BLaER1 treated with 17β-estradiol and CSF1 and Interleukin-3, amounts not matched to agents 10 nM and 100 nM (cell line): ENCODE results near the gene SP1.
"Not testable (repeated sequence)": the region's sequence is repeated elsewhere in the genome, so short reads cannot be mapped to it uniquely, and the experiment has no call there.

Source experiments
- H3K27ac ChIP-seq, 11 experiments: shearing (Covaris generic); formaldehyde crosslinking; 2 replicates each; pipeline ENCODE4 v1.8.1; 2022
- H3K27me3 ChIP-seq, 11 experiments: shearing (Covaris generic); formaldehyde crosslinking; 2 replicates each; pipeline ENCODE4 v1.8.1; 2022
- H3K36me3 ChIP-seq, 11 experiments: shearing (Covaris generic); formaldehyde crosslinking; 2 replicates each; pipeline ENCODE4 v1.8.1; 2022
- H3K4me1 ChIP-seq, 10 experiments: shearing (Covaris generic); formaldehyde crosslinking; 2 replicates each; pipeline ENCODE4 v1.8.1; 2022
- H3K4me2 ChIP-seq, 11 experiments: shearing (Covaris generic); formaldehyde crosslinking; 2 replicates each; pipeline ENCODE4 v1.8.1; 2022
- H3K4me3 ChIP-seq, 10 experiments: shearing (Covaris generic); formaldehyde crosslinking; 2 replicates each; pipeline ENCODE4 v1.8.1; 2022
- H3K9ac ChIP-seq, 11 experiments: shearing (Covaris generic); formaldehyde crosslinking; 2 replicates each; pipeline ENCODE4 v1.8.1; 2022
- H3K9me3 ChIP-seq, 11 experiments: shearing (Covaris generic); formaldehyde crosslinking; replicated peaks in 1 of 11; 2 replicates each; pipeline ENCODE4 v1.8.1; 2022
- H4K20me1 ChIP-seq, 11 experiments: shearing (Covaris generic); formaldehyde crosslinking; 2 replicates each; pipeline ENCODE4 v1.8.1; 2022
- Cebpa-rat ChIP-seq, 11 experiments: shearing (Covaris generic); IDR thresholded peaks; 2 replicates each; pipeline ENCODE4 v1.8.1; 2022

SP1 gene

DNA sequence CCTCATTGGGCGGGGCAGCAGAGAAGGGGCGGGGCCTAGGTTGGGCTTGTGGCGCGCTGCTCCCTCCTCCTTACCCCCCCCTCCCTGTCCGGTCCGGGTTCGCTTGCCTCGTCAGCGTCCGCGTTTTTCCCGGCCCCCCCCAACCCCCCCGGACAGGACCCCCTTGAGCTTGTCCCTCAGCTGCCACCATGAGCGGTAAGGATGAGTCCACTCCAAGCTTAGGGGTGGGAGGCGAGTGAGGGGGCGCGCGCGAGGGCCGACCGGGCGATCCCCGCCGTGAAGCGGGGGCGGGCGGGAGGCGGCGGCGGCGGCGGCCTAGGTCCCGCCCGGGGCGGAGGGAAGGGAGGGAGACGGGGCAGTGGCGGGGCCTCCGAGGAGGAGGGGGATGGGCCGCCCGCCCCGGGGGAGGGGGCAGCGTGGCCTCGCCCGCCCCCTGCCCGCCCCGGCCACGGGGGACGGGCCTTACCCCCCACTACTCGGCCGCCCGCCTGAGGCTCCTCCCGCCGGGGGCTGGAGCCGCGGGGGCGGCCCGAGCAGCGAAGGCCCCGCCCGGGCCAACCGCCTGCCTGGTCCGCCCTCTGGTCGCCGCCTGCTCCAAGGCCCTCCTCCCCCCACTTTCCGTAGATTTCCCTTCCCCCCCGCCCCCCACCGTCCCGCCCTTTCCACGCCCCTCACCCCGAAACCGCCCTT, at the start of gene SP1:
TSS of gene SP1 (plus strand) at position 73 of the 690 bp plus-strand sequence. CDS start at position 189, 116 bp downstream.
- H3K27me3 ChIP-seq, result no peaks in the 10 kb centered on the region
- peaks cover 52 to 62% (median 57%) of the 10 kb centered on the region in 10 experiments for H3K4me1 ChIP-seq
- peak within 1 kb of the TSS; percentile 61 to 78 (median 68) for H3K4me3 ChIP-seq
- TF ChIP-seq Cebpa-rat (IDR thresholded peaks at IDR 0.05), result no peak
- peak within 1 kb of the TSS; percentile 87 to 97 (median 93) for H3K27ac ChIP-seq
- H3K9me3 ChIP-seq, result no peaks in the 10 kb centered on the region
- peaks cover 28 to 44% (median 34%) of the 10 kb centered on the region in 11 experiments; a peak in 21 of 22 replicates for H4K20me1 ChIP-seq
- peak within 1 kb of the TSS; percentile 88 to 97 (median 93) for H3K9ac ChIP-seq
- H3K36me3 ChIP-seq, result peaks cover 31 to 41% (median 35%) of the 10 kb centered on the region in 11 experiments
- peak within 1 kb of the TSS; percentile 78 to 96 (median 91) for H3K4me2 ChIP-seq

DNA sequence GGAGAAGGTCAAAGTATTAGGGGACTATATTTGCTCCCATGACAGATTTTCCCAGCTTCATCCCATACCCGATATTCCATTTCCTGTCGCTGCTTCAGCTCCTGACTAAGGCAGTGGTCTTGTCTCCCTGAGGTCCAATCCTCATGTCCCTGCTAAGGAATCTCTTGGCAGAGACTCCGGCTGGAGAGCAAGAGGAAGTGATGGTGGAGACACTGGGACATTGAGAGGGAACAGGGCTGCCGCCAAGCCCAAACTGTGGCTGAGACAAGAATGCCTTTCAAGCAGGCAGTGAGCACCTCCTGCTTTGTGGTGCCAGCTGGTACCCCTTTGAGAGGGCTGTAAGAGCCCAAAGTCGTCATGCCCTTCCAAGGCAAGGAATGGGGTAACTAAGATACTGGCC, 49.3 kb upstream of the SP1 start:
- Histone ChIP-seq H3K4me2 (no peak overlapping the region), H4K20me1 (peaks cover 0 to 1% (median 0%) of the 10 kb centered on the region in 11 experiments; a peak in 1 of 22 replicates), H3K27ac (no peak overlapping the region), H3K9ac (no peak overlapping the region), H3K36me3 (no peaks in the 10 kb centered on the region), H3K9me3 (no peaks in the 10 kb centered on the region), H3K4me3 (no peak overlapping the region), H3K27me3 (peaks cover 27 to 50% (median 44%) of the 10 kb centered on the region in 11 experiments), H3K4me1 (peaks cover 20 to 44% (median 33%) of the 10 kb centered on the region in 10 experiments)
- TF ChIP-seq Cebpa-rat (IDR thresholded peaks at IDR 0.05), result no peak

DNA sequence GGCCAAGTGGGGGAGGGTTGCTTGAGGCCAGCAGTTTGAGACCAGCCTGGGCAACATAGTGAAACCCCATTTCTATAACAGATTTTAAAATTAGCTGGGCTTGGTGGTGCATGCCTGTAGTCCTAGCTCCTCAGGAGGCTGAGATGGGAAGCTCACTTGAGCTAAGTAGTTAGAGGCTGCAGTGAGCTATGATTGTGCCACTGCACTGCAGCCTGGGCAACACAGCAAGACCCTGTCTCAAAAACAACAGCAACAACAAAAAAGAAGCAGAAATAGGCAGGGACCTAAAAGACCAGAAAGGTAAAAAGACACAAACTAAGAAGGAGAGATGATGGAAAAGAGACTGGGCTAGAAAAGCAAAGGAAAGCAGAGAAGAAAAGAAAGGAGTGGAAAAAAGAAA, 47.6 kb upstream of the SP1 start:
- Histone ChIP-seq H3K27me3 (peaks cover 29 to 51% (median 44%) of the 10 kb centered on the region in 11 experiments), H3K27ac (peak overlapping the region in 1 of 11 experiments; percentile 36; a peak in 1 of 22 replicates), H3K4me1 (peaks cover 27 to 48% (median 39%) of the 10 kb centered on the region in 10 experiments), H3K4me2 (peak overlapping the region; percentile 71 to 88 (median 84)), H4K20me1 (peaks cover 0 to 11% (median 0%) of the 10 kb centered on the region in 11 experiments; a peak in 3 of 22 replicates), H3K9ac (peak overlapping the region in 9 of 11 experiments; percentile 12 to 68 (median 55); a peak in 10 of 22 replicates)
- not testable (repeated sequence) for H3K4me3 ChIP-seq, H3K36me3 ChIP-seq, H3K9me3 ChIP-seq

DNA sequence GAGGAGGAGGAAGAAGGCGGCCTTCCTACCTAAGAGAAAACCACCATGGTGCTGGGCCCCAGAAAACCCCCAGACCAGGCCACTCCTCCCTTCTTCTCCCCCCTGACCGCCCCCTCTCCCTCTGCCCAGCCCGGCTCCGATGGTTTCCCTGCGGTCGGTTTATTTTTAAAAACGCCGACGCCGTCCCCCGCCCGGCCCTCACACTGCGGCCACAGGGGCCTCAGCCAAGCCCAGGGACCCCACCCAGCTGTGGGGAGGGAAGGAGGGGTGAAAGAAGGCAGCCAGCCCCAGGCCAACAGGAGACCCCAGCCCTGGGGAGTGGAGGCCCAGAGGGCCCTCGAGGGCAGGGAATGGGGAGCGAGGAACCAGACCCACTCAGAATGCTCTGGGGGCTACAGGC, 47.2 kb upstream of the SP1 start:
- TF ChIP-seq Cebpa-rat (IDR thresholded peaks at IDR 0.05), result no peak
- H3K4me2 ChIP-seq, result peak overlapping the region; percentile 71 to 88 (median 84)
- H3K9ac ChIP-seq, result peak overlapping the region; percentile 12 to 68 (median 54); a peak in 15 of 22 replicates
- peaks cover 27 to 52% (median 41%) of the 10 kb centered on the region in 10 experiments for H3K4me1 ChIP-seq
- peaks cover 0 to 11% (median 0%) of the 10 kb centered on the region in 11 experiments; a peak in 3 of 22 replicates for H4K20me1 ChIP-seq
- H3K36me3 ChIP-seq, result no peaks in the 10 kb centered on the region
- H3K9me3 ChIP-seq, result no peaks in the 10 kb centered on the region
- peak overlapping the region in 2 of 10 experiments; percentile 18 to 27; a peak in 2 of 20 replicates for H3K4me3 ChIP-seq
- peak overlapping the region in 4 of 11 experiments; percentile 36 to 61 (median 53); a peak in 10 of 22 replicates for H3K27ac ChIP-seq
- H3K27me3 ChIP-seq, result peaks cover 33 to 55% (median 48%) of the 10 kb centered on the region in 11 experiments

DNA sequence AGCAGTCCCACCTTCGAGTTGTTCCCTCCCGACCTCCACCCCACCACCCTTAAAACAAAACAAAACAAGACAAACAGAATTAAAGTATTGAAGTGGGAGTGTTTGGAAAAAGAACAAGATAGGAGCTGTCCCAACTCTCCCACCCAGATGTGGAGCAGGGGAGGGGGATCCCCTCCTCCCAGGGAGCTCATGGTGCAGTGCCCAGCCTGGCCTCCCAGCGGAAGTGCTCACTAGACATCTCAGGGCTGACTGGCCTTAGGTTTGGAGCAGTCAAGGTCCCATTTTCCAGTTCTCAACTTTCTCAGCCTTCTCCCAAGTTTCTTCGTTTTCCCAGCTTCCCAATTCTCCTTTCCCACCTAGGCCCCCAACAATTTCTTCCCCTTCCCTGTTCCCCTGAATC, 46.7 kb upstream of the SP1 start:
- TF ChIP-seq Cebpa-rat (IDR thresholded peaks at IDR 0.05), result no peak

DNA sequence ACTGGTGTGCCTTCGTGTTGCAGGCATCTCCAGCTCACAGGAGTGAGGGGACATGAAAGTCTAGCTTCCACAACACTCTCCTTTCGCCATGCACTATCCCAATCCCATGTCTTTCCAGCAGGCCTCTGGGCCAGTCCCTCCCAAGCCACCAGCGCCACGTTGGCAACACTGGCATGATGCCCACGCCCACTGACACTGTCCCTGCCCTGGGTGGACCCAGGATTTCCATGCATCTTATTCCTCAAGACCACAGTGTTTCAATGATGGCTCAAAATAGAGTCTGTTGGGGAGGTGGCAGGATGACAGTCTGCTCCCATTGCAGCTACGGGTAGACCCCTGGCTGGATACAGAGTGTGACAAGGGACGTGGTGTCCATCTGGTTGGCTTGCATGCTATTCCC, 46.1 kb upstream of the SP1 start:
- peak overlapping the region in 9 of 11 experiments; percentile 71 to 88 (median 85); a peak in 15 of 22 replicates for H3K4me2 ChIP-seq
- peaks cover 27 to 63% (median 51%) of the 10 kb centered on the region in 10 experiments for H3K4me1 ChIP-seq
- TF ChIP-seq Cebpa-rat (IDR thresholded peaks at IDR 0.05), result no peak
- H3K36me3 ChIP-seq, result no peaks in the 10 kb centered on the region
- peaks cover 43 to 66% (median 58%) of the 10 kb centered on the region in 11 experiments for H3K27me3 ChIP-seq
- H4K20me1 ChIP-seq, result peaks cover 0 to 11% (median 0%) of the 10 kb centered on the region in 11 experiments; a peak in 3 of 22 replicates
- no peaks in the 10 kb centered on the region for H3K9me3 ChIP-seq
- no peak overlapping the region for H3K9ac ChIP-seq
- no peak overlapping the region for H3K27ac ChIP-seq
- no peak overlapping the region for H3K4me3 ChIP-seq

More for the DNA sequence above, 46.7 kb upstream of the SP1 start:
- peaks cover 38 to 60% (median 53%) of the 10 kb centered on the region in 11 experiments for H3K27me3 ChIP-seq
- peaks cover 0 to 11% (median 0%) of the 10 kb centered on the region in 11 experiments; a peak in 3 of 22 replicates for H4K20me1 ChIP-seq
- H3K4me3 ChIP-seq, result peak overlapping the region in 1 of 10 experiments; percentile 18; a peak in 1 of 20 replicates
- peak overlapping the region in 5 of 11 experiments; percentile 5 to 62 (median 54); a peak in 7 of 22 replicates for H3K9ac ChIP-seq
- H3K9me3 ChIP-seq, result no peaks in the 10 kb centered on the region
- no peaks in the 10 kb centered on the region for H3K36me3 ChIP-seq
- peaks cover 27 to 58% (median 46%) of the 10 kb centered on the region in 10 experiments for H3K4me1 ChIP-seq
- H3K4me2 ChIP-seq, result peak overlapping the region; percentile 71 to 88 (median 84); a peak in 21 of 22 replicates
- 0 out of 22 replicates have a peak overlapping the region, but pooled peaks of 1 of the 11 experiments have one; percentile 61 for H3K27ac ChIP-seq

DNA sequence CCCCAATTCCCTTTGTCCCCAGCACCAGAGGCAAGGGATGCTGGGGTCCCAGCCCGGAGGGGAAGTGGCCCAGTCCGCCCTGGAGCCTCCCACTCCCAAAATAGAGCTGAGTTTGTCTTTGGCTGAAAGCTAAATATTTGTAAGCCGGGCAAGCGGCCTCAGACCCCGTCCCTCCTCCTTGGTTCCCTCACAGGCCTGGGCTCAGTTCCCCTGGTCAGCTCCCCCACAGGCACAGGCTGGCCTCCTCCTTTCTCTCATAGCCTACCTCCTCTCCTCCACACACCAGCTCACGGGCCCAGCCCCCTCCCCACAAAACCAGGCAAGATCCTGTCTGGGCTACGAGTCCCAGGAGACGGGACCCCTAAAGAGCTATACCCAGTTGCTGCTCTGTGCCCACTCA, 45.2 kb upstream of the SP1 start:
- Histone ChIP-seq H3K36me3 (no peaks in the 10 kb centered on the region), H3K27me3 (peaks cover 43 to 66% (median 60%) of the 10 kb centered on the region in 11 experiments), H3K4me1 (peaks cover 27 to 63% (median 51%) of the 10 kb centered on the region in 10 experiments), H4K20me1 (peaks cover 0 to 11% (median 0%) of the 10 kb centered on the region in 11 experiments; a peak in 3 of 22 replicates), H3K4me2 (peak overlapping the region in 5 of 11 experiments; percentile 0 to 88 (median 80); a peak in 6 of 22 replicates), H3K27ac (no peak overlapping the region), H3K9ac (no peak overlapping the region), H3K4me3 (no peak overlapping the region), H3K9me3 (no peaks in the 10 kb centered on the region)
- no peak for TF ChIP-seq Cebpa-rat (IDR thresholded peaks at IDR 0.05)

DNA sequence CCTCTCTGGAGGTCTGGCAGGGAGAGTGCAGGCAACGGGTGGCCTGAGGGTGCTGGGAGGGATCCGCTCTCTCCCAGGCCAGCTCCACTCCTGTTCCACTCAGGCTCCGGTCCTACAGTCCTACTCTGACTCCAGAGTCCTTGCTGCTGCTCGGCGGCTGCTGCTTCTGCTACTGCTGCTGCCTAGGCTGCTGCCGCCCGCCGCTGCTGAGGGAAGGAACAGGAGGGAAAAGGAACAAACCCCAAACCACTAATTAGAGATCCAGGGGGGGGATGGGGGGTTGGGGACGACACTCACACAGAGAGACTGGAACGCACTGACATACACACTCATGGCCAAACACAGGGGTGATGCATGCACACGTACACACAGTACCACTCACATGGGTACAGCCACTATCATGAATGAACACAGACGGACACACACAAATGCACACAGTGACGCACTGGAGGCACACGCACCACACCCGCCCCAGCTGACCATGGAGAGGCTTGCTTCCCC, 43.7 kb upstream of the SP1 start, which contains the start of gene SP7:
TSS of gene SP7 (minus strand) at position 174 of the 501 bp plus-strand sequence. CDS start 708 bp downstream, outside the sequence.
- no peaks in the 10 kb centered on the region for H3K9me3 ChIP-seq
- no peaks in the 10 kb centered on the region for H3K36me3 ChIP-seq
- H3K4me2 ChIP-seq, result peak within 1 kb of the TSS; percentile 72 to 87 (median 82)
- peaks cover 27 to 63% (median 51%) of the 10 kb centered on the region in 10 experiments for H3K4me1 ChIP-seq
- H3K27ac ChIP-seq, result no peak within 1 kb of the TSS
- peak within 1 kb of the TSS in 2 of 10 experiments; percentile 31 to 32; a peak in 4 of 20 replicates for H3K4me3 ChIP-seq
- peaks cover 43 to 66% (median 60%) of the 10 kb centered on the region in 11 experiments for H3K27me3 ChIP-seq
- TF ChIP-seq Cebpa-rat (IDR thresholded peaks at IDR 0.05), result no peak
- peak within 1 kb of the TSS in 7 of 11 experiments; percentile 6 to 45 (median 25); a peak in 7 of 22 replicates for H3K9ac ChIP-seq
- peaks cover 0 to 11% (median 0%) of the 10 kb centered on the region in 11 experiments; a peak in 3 of 22 replicates for H4K20me1 ChIP-seq
